GM12878 (cell line): Measurements from ENCODE around the gene ARAP3. TPM values are rescaled to one million over a fixed set of nuclear protein-coding genes. Genes with fewer than 3 reads are reported as not detected.

ENCODE experiments used
- BCLAF1 ChIP-seq: fragments of 450-650 bp; IDR thresholded peaks from 2 replicates; pipeline ENCODE4 v1.6.1; 2017; ENCODE audit warnings: antibody characterized with exemption, mild to moderate bottlenecking, moderate library complexity
- BRCA1 ChIP-seq: IDR thresholded peaks from 2 replicates; pipeline ENCODE4 v1.6.1; 2011; ENCODE audit warnings: low read depth, low read length, improper control_type of control experiment
- CEBPB ChIP-seq, 2 experiments: fragments of 150-350 bp in 1 of 2; IDR thresholded peaks; 2 replicates each; pipeline ENCODE4 v1.6.1; 2012 to 2014; ENCODE audit warnings: low read depth in 2 of 2, low read length in 2 of 2, borderline replicate concordance in 1 of 2, inconsistent platforms in 1 of 2
- CUX1 ChIP-seq: IDR thresholded peaks from 2 replicates; pipeline ENCODE4 v1.6.1; 2012; ENCODE audit warnings: improper control_type of control experiment, low read depth, low read length; ENCODE audit not compliant: insufficient replicate concordance
- E2F4 ChIP-seq: IDR thresholded peaks from 2 replicates; pipeline ENCODE4 v1.6.1; 2012; ENCODE audit warnings: low read depth, low read length, improper control_type of control experiment
- IKZF2 ChIP-seq, 2 experiments: fragments of 450-650 bp; IDR thresholded peaks; 2 replicates each; pipeline ENCODE4 v1.6.1; 2017; ENCODE audit warnings: mild to moderate bottlenecking in 2 of 2, moderate library complexity in 2 of 2
- LARP7 ChIP-seq: fragments of 450-650 bp; IDR thresholded peaks from 2 replicates; pipeline ENCODE4 v1.6.1; 2017; ENCODE audit warnings: mild to moderate bottlenecking
- NBN ChIP-seq: fragments of 450-650 bp; IDR thresholded peaks from 2 replicates; pipeline ENCODE4 v1.6.1; 2016
- NR2C1 ChIP-seq: fragments of 450-650 bp; IDR thresholded peaks from 2 replicates; pipeline ENCODE4 v1.6.1; 2017; ENCODE audit warnings: antibody characterized with exemption, mild to moderate bottlenecking, moderate library complexity
- PAX5 ChIP-seq: IDR thresholded peaks from 2 replicates; pipeline ENCODE4 v1.6.1; 2011; ENCODE audit warnings: low read depth, low read length, borderline replicate concordance
- PML ChIP-seq: IDR thresholded peaks from 2 replicates; pipeline ENCODE4 v1.6.1; 2012; ENCODE audit warnings: low read length, inconsistent platforms
- SP1 ChIP-seq: IDR thresholded peaks from one replicate; pipeline ENCODE4 v1.6.1; 2011; ENCODE audit warnings: low read depth, low read length
- SPI1 ChIP-seq: IDR thresholded peaks from 2 replicates; pipeline ENCODE4 v1.6.1; 2011; ENCODE audit warnings: low read depth, mild to moderate bottlenecking, low read length, moderate library complexity, borderline replicate concordance; ENCODE audit not compliant: insufficient read depth
- USF1 ChIP-seq: IDR thresholded peaks from 2 replicates; pipeline ENCODE4 v1.6.1; 2011; ENCODE audit warnings: borderline replicate concordance, low read depth, mild to moderate bottlenecking, moderate library complexity, mixed read lengths, low read length; ENCODE audit not compliant: insufficient read depth; ENCODE audit errors: extremely low read length
- ZBTB40 ChIP-seq: fragments of 450-650 bp; IDR thresholded peaks from 2 replicates; pipeline ENCODE4 v1.6.1; 2016; ENCODE audit warnings: mild to moderate bottlenecking, moderate library complexity, borderline replicate concordance
- polyA plus RNA-seq, 11 experiments: library from polyadenylated mRNA; depleted of rRNA in 4 of 11; unstranded in 6 of 11; stranded (reverse) in 5 of 11; fragments of >200 nt; fragmentation: Nextera tagmentation in 4 of 11; fragmentation: Illumina TruSeq in 1 of 11; extraction: Ambion mirVana in 4 of 11; extraction: Trizol in 1 of 11; gene quantifications; 1 replicate in 1 of 11; 2 replicates in 10 of 11; pipeline versions ENCODE4 v1.2.1 to v1.2.3, GENCODE V29; 2011 to 2016; ENCODE audit warnings: inconsistent platforms in 2 of 11, missing spikeins in 2 of 11, low read depth in 1 of 11
- total RNA-seq, 4 experiments: library from RNA; depleted of rRNA in 3 of 4; stranded (reverse); fragments of >200 nt in 3 of 4; fragmentation: Illumina TruSeq in 1 of 4; extraction: Trizol in 1 of 4; gene quantifications; 2 replicates each; pipeline versions ENCODE4 v1.2.1 to v1.2.3, GENCODE V29; 2013 to 2021

ARAP3 gene
- total and polyA plus RNA-seq, 10 of the 15 experiments (the other 5 are each of a cell fraction or from before 2014, with no cell fraction given) = 0.01 to 0.08 TPM; not detected in 8

GRCh38 chr5:141657937-141658545 is 24.0 kb downstream of the ARAP3 start (continued):
- TF ChIP-seq CUX1 (no peak), BCLAF1 (no peak), USF1 (no peak), PAX5 (peak; percentile 76; the same call in 1 of the 2 replicates), BRCA1 (no peak), ZBTB40 (no peak), E2F4 (no peak), SP1 (peak; percentile 24), PML (no peak; the same call in 1 of the 2 replicates), SPI1 (peak; percentile 38; the same call in 1 of the 2 replicates), NR2C1 (no peak), NBN (no peak), IKZF2 (IDR thresholded peaks at IDR 0.05) (peak in 1 of 2 experiments; percentile 20; a peak in 1 of 4 replicates), LARP7 (no peak), CEBPB (IDR thresholded peaks at IDR 0.05; ENCODE audit: borderline replicate concordance in 1 of 2, low read depth in 2 of 2, low read length in 2 of 2) (no peak; a peak in 1 of 4 replicates)
